Measurements from ENCODE around the gene SORCS2.

SORCS2 gene

DNA sequence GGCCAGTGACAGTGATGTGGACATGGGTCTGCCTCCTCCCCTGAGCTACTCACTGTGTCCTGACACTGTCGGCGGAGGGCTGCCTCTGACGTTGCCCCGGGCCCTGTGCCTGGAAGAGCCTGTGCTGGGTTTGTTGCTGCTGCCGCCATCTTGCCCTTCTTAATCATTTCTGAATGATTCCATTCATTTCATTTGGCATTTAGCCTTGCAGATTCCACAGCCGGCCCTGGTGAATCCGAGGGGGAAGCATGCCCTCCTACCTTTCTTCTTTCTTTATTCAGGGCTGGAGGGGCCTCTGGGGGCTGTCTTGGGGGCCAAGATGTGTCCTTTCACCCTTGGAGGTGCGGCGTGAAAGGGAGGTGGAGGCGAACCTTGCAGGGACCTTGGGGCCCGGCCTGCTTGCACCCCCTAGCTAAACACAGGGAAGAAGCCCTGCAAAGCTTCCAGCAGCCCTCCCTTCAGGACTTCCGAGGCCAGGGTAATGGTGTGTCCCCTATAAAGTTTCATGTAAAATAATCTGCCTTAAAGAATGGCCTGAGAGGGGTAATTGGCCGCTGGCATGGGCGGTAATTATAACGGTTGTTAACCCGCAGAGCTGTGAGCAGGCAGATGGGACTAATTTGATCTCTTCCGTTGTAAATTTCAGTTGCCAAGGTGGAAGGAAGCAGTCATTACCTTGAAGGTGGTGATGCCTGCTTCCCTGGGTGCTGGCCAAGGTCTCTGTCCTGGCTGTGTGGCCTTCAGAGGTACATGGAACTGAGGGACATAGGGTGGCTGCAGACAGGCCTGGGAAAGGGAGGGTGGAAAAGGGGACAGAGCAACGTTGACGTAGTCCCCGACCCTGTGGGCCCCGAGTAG, 150.1 kb downstream of the SORCS2 start:
- ChIA-PET CTCF (interaction anchor here (0.6 kb wide), 1 partner anchor 345 kb away, joined by 3 read pairs; no protein-coding TSS in a partner anchor), POLR2A (no interaction called here)
- TF ChIP-seq, protein P1, sequence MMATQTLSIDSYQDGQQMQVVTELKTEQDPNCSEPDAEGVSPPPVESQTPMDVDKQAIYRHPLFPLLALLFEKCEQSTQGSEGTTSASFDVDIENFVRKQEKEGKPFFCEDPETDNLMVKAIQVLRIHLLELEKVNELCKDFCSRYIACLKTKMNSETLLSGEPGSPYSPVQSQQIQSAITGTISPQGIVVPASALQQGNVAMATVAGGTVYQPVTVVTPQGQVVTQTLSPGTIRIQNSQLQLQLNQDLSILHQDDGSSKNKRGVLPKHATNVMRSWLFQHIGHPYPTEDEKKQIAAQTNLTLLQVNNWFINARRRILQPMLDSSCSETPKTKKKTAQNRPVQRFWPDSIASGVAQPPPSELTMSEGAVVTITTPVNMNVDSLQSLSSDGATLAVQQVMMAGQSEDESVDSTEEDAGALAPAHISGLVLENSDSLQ (IDR thresholded peaks at IDR 0.05) = no peak
- TF ChIP-seq ELF4 (IDR thresholded peaks at IDR 0.05) (no peak), ARNT (IDR thresholded peaks at IDR 0.05) (no peak), CTBP1 (IDR thresholded peaks at IDR 0.05; ENCODE audit: borderline replicate concordance) (no peak)
- no peak for DNase-seq (ENCODE audit: extremely low spot score)

DNA sequence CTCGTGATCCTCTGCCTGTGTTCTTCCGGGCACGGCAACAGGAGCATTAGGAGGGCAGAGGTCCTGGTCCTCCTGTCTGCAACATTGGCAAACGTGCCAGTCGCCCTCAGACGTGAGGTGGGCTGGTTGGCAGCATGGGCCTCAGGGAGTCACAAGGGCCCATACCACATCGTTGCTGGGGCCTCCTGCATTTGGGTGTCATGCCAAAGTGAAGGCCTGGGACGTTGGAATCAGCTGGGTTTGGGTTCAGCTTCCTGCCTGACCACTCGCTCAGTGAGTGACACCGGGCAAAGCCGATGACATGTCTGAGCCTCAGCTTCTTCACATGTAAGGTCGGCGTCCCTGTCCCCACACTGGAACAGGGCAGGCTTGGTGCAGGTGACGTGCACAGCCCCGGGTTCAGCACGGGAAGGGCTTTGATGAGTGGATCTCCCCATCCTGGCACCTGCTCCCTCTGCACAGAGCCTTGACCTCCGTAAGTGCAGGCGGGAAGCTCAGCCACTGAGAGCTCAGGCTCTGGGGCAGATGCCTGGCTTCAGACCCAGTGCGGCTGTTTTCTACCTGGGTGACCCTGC, 150.8 kb downstream of the SORCS2 start:
- DNase-seq (ENCODE audit: extremely low spot score) = no peak
- TF ChIP-seq FOXM1 (IDR thresholded peaks at IDR 0.05; ENCODE audit: borderline replicate concordance) = no peak
- no peak for TF ChIP-seq TARDBP (IDR thresholded peaks at IDR 0.05)
- TF ChIP-seq ARNT (IDR thresholded peaks at IDR 0.05) = no peak
- no peak for TF ChIP-seq FOXA1 (IDR thresholded peaks at IDR 0.05)
- TF ChIP-seq, protein P1 (IDR thresholded peaks at IDR 0.05) = no peak
- TF ChIP-seq HDGF (IDR thresholded peaks at IDR 0.05; ENCODE audit: borderline replicate concordance) = no peak
- no peak for TF ChIP-seq FOXK2 (IDR thresholded peaks at IDR 0.05)
- no peak for TF ChIP-seq L3MBTL2 (conservative IDR thresholded peaks at IDR 0.05)
- CTCF ChIA-PET = interaction anchor here (0.6 kb wide), 1 partner anchor 345 kb away, joined by 3 read pairs; no protein-coding TSS in a partner anchor
- POLR2A ChIA-PET = no interaction called here

DNA sequence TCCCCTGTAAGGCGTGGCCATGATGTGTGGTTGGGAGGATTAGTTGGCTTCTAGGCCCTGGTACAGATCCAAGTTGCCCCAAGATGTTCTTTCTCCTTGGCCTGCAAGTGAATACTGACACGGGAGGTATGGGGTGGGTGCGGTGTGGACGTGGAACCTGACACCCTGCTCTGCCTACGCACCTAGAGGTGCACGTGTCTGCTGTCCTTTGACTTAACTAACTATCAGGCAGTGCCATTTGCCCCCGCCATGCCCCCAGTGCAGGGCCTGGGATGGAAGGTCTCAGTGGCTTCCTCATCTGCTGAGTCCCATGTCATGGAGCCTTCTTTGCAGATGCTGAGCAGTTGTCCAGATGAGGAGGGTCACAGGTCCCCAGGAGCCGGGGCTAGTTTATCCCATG, 151.6 kb downstream of the SORCS2 start:
- no peak for DNase-seq (ENCODE audit: extremely low spot score)
- POLR2A ChIA-PET = no interaction called here
- TF ChIP-seq LEF1 (IDR thresholded peaks at IDR 0.05; ENCODE audit: borderline replicate concordance) (no peak), ZNF384 (IDR thresholded peaks at IDR 0.05) (no peak), HDGF (IDR thresholded peaks at IDR 0.05; ENCODE audit: borderline replicate concordance) (no peak), NFRKB (IDR thresholded peaks at IDR 0.05) (no peak), FOXK2 (IDR thresholded peaks at IDR 0.05) (no peak), FOXM1 (IDR thresholded peaks at IDR 0.05; ENCODE audit: borderline replicate concordance) (no peak), BHLHE40 (IDR thresholded peaks at IDR 0.05; ENCODE audit: borderline replicate concordance) (no peak), CTBP1 (IDR thresholded peaks at IDR 0.05; ENCODE audit: borderline replicate concordance) (no peak), FOXA1 (IDR thresholded peaks at IDR 0.05) (no peak), ELF4 (IDR thresholded peaks at IDR 0.05) (no peak), L3MBTL2 (conservative IDR thresholded peaks at IDR 0.05) (no peak), SUZ12 (IDR thresholded peaks at IDR 0.05) (no peak), ARNT (IDR thresholded peaks at IDR 0.05) (no peak), TARDBP (IDR thresholded peaks at IDR 0.05) (no peak), SP1 (IDR thresholded peaks at IDR 0.05) (no peak)
- TF ChIP-seq, protein P1 (IDR thresholded peaks at IDR 0.05) = no peak
- CTCF ChIA-PET = no interaction called here

DNA sequence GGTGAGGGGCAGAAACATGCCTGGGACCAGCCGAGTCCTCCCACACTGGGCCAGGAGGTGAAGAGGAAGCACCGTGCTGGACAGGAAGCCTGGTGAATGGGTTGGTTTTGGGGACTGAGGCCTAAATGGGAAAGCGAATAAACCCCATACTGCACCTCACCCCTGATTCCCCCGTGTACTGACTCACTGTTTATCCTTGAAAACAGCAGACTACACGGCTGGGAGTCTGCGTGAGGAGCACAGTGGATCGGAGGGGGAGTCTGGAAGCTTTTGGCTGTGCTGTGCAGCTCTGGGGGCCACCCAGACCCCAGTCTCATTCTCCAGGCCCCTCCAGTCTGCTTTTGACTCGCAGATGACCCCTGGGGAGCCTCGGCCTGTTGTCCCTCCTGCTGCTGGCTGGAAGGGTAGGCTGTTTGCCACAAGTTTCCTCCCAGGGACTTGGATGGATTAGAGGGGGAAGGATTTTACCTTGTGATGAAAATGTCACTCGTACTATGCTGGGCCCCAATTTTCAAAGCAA, 152.4 kb downstream of the SORCS2 start:
- CTCF ChIA-PET = no interaction called here
- POLR2A ChIA-PET = no interaction called here
- TF ChIP-seq ZNF384 (IDR thresholded peaks at IDR 0.05) (no peak), LEF1 (IDR thresholded peaks at IDR 0.05; ENCODE audit: borderline replicate concordance) (no peak), HDGF (IDR thresholded peaks at IDR 0.05; ENCODE audit: borderline replicate concordance) (no peak), FOXM1 (IDR thresholded peaks at IDR 0.05; ENCODE audit: borderline replicate concordance) (no peak), FOXA1 (IDR thresholded peaks at IDR 0.05) (no peak), CTBP1 (IDR thresholded peaks at IDR 0.05; ENCODE audit: borderline replicate concordance) (no peak), ARNT (IDR thresholded peaks at IDR 0.05) (no peak), SUZ12 (IDR thresholded peaks at IDR 0.05) (no peak), BHLHE40 (IDR thresholded peaks at IDR 0.05; ENCODE audit: borderline replicate concordance) (no peak), SP1 (IDR thresholded peaks at IDR 0.05) (no peak), NFRKB (IDR thresholded peaks at IDR 0.05) (no peak), TARDBP (IDR thresholded peaks at IDR 0.05) (no peak), FOXK2 (IDR thresholded peaks at IDR 0.05) (no peak), L3MBTL2 (conservative IDR thresholded peaks at IDR 0.05) (no peak), ELF4 (IDR thresholded peaks at IDR 0.05) (no peak)
- TF ChIP-seq, protein P1 (IDR thresholded peaks at IDR 0.05) = no peak
- DNase-seq (ENCODE audit: extremely low spot score) = no peak

DNA sequence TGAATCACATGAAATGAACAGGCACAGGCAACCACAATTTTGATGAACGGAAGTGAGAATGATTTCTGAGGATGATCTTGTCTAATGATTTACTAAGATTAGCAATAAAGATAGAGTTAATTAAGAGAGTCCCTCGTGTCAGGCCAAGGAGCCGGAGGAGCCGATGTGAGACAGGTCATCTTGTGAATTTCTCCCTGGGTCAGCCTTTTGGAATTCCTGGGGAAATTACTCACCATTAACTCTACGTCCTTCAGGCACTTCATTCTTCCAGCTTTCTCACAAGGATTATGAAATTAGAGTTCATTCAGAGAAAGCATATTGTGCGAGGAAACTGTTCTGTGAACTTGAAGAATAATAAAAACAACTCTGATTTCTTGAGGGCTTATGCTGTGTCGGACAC, 155.6 kb downstream of the SORCS2 start:
- POLR2A ChIA-PET = no interaction called here
- DNase-seq (ENCODE audit: extremely low spot score) = no peak
- CTCF ChIA-PET = no interaction called here
- TF ChIP-seq ARNT (IDR thresholded peaks at IDR 0.05) (no peak), BHLHE40 (IDR thresholded peaks at IDR 0.05; ENCODE audit: borderline replicate concordance) (no peak), FOXK2 (IDR thresholded peaks at IDR 0.05) (no peak), HDGF (IDR thresholded peaks at IDR 0.05; ENCODE audit: borderline replicate concordance) (no peak), CTBP1 (IDR thresholded peaks at IDR 0.05; ENCODE audit: borderline replicate concordance) (no peak), FOXM1 (IDR thresholded peaks at IDR 0.05; ENCODE audit: borderline replicate concordance) (no peak), TARDBP (IDR thresholded peaks at IDR 0.05) (no peak), ELF4 (IDR thresholded peaks at IDR 0.05) (no peak), NFRKB (IDR thresholded peaks at IDR 0.05) (no peak), FOXA1 (IDR thresholded peaks at IDR 0.05) (no peak), LEF1 (IDR thresholded peaks at IDR 0.05; ENCODE audit: borderline replicate concordance) (no peak), ZNF384 (IDR thresholded peaks at IDR 0.05) (no peak), L3MBTL2 (conservative IDR thresholded peaks at IDR 0.05) (no peak), SUZ12 (IDR thresholded peaks at IDR 0.05) (no peak), SP1 (IDR thresholded peaks at IDR 0.05) (no peak)
- TF ChIP-seq, protein P1 (IDR thresholded peaks at IDR 0.05) = no peak
